H9 (cell line): ENCODE measurements around the gene HSD11B1. TPM values are rescaled to one million over a fixed set of nuclear protein-coding genes. Genes with fewer than 3 reads are reported as not detected.

Experiments
- DNase-seq: peaks from one replicate; pipeline ENCODE4 v3.0.0-alpha.2; 2017
- H2AFZ ChIP-seq: one replicate; pipeline ENCODE4 v1.6.1; 2013; ENCODE audit warnings: mild to moderate bottlenecking, low read length, control low read depth, moderate library complexity
- H2AK5ac ChIP-seq: 2 replicates; pipeline ENCODE4 v1.6.1; 2013; ENCODE audit warnings: low read length, control low read depth, mixed read lengths; ENCODE audit not compliant: insufficient read length
- H2BK120ac ChIP-seq: one replicate; pipeline ENCODE4 v1.6.1; 2013; ENCODE audit warnings: low read depth, mild to moderate bottlenecking, low read length, control low read depth, inconsistent platforms; ENCODE audit not compliant: poor library complexity, severe bottlenecking
- H2BK12ac ChIP-seq: 2 replicates; pipeline ENCODE4 v1.6.1; 2013; ENCODE audit warnings: low read length, control low read depth, mixed read lengths, low read depth; ENCODE audit not compliant: insufficient read length
- H2BK15ac ChIP-seq: 2 replicates; pipeline ENCODE4 v1.6.1; 2013; ENCODE audit warnings: low read depth, low read length, control low read depth
- H2BK20ac ChIP-seq: one replicate; pipeline ENCODE4 v1.6.1; 2013; ENCODE audit warnings: low read depth, mild to moderate bottlenecking, low read length, control low read depth, inconsistent platforms; ENCODE audit not compliant: poor library complexity, severe bottlenecking
- H2BK5ac ChIP-seq: 2 replicates; pipeline ENCODE4 v1.6.1; 2013; ENCODE audit warnings: low read length, control low read depth, mixed read lengths; ENCODE audit not compliant: insufficient read length
- H3K14ac ChIP-seq: 2 replicates; pipeline ENCODE4 v1.6.1; 2013; ENCODE audit warnings: low read length, control low read depth; ENCODE audit not compliant: insufficient read depth
- H3K18ac ChIP-seq: 2 replicates; pipeline ENCODE4 v1.6.1; 2013; ENCODE audit warnings: low read depth, mild to moderate bottlenecking, mixed read lengths, low read length, control low read depth; ENCODE audit not compliant: insufficient read length
- H3K23ac ChIP-seq: 2 replicates; pipeline ENCODE4 v1.6.1; 2013; ENCODE audit warnings: low read length, control low read depth, mixed read lengths, low read depth; ENCODE audit not compliant: insufficient read length
- H3K23me2 ChIP-seq: 2 replicates; pipeline ENCODE4 v1.6.1; 2013; ENCODE audit warnings: low read depth, mild to moderate bottlenecking, mixed read lengths, low read length, control low read depth; ENCODE audit not compliant: insufficient read length, poor library complexity, severe bottlenecking
- H3K27ac ChIP-seq: 2 replicates; pipeline ENCODE4 v1.5.1; 2013; ENCODE audit warnings: low read length, control low read depth, mixed read lengths, low read depth; ENCODE audit not compliant: insufficient read length
- H3K27me3 ChIP-seq: 2 replicates; pipeline ENCODE4 v1.6.1; 2013; ENCODE audit warnings: low read length, control low read depth, inconsistent platforms; ENCODE audit not compliant: insufficient read depth
- H3K4ac ChIP-seq: 2 replicates; pipeline ENCODE4 v1.6.1; 2013; ENCODE audit warnings: low read depth, mild to moderate bottlenecking, control low read depth, inconsistent platforms, low read length, moderate library complexity
- H3K4me1 ChIP-seq: 2 replicates; pipeline ENCODE4 v1.6.1; 2013; ENCODE audit warnings: low read length, control low read depth, inconsistent platforms; ENCODE audit not compliant: insufficient read depth
- H3K4me2 ChIP-seq: 2 replicates; pipeline ENCODE4 v1.6.1; 2013; ENCODE audit warnings: low read length, control low read depth, mixed read lengths; ENCODE audit not compliant: insufficient read length, insufficient read depth
- H3K56ac ChIP-seq: 2 replicates; pipeline ENCODE4 v1.6.1; 2013; ENCODE audit warnings: low read depth, mild to moderate bottlenecking, mixed read lengths, low read length, control low read depth; ENCODE audit not compliant: insufficient read length
- H3K79me1 ChIP-seq: 2 replicates; pipeline ENCODE4 v1.6.1; 2013; ENCODE audit warnings: low read depth, mild to moderate bottlenecking, moderate library complexity, low read length, control low read depth, inconsistent platforms; ENCODE audit not compliant: insufficient read depth, poor library complexity, severe bottlenecking
- H3K79me2 ChIP-seq: 2 replicates; pipeline ENCODE4 v1.6.1; 2013; ENCODE audit warnings: low read length, control low read depth, inconsistent platforms; ENCODE audit not compliant: insufficient read depth
- H3K9ac ChIP-seq: 2 replicates; pipeline ENCODE4 v1.6.1; 2013; ENCODE audit warnings: low read length, control low read depth, mixed read lengths; ENCODE audit not compliant: insufficient read length; ENCODE audit errors: extremely low read depth
- H3K9me3 ChIP-seq: one replicate; pipeline ENCODE4 v1.6.1; 2013; ENCODE audit warnings: low read depth, low read length, inconsistent platforms; ENCODE audit not compliant: control insufficient read depth
- H3T11ph ChIP-seq: one replicate; pipeline ENCODE4 v1.6.1; 2013; ENCODE audit warnings: mild to moderate bottlenecking, low read length, control low read depth, inconsistent platforms
- H4K20me1 ChIP-seq: one replicate; pipeline ENCODE4 v1.6.1; 2013; ENCODE audit not compliant: control insufficient read depth, insufficient read length, insufficient read depth
- H4K5ac ChIP-seq: 2 replicates; pipeline ENCODE4 v1.6.1; 2013; ENCODE audit warnings: low read depth, mild to moderate bottlenecking, mixed read lengths, low read length, control low read depth; ENCODE audit not compliant: insufficient read length
- H4K8ac ChIP-seq: replicated peaks from 2 replicates; pipeline ENCODE4 v1.6.1; 2013; ENCODE audit warnings: low read length, control low read depth, mixed read lengths, low read depth; ENCODE audit not compliant: insufficient read length
- H4K91ac ChIP-seq: 2 replicates; pipeline ENCODE4 v1.6.1; 2013; ENCODE audit warnings: low read depth, mild to moderate bottlenecking, moderate library complexity, mixed read lengths, low read length, control low read depth; ENCODE audit not compliant: insufficient read length
- H3K27ac Mint-ChIP-seq, 3 experiments: 2 replicates in 2 of 3; 3 replicates in 1 of 3; pipeline ENCODE4 v1.8.0; 2020 to 2021; ENCODE audit warnings: mixed read lengths in 3 of 3, mild to moderate bottlenecking in 1 of 3, moderate library complexity in 1 of 3
- H3K27me3 Mint-ChIP-seq: 2 replicates; pipeline ENCODE4 v1.8.0; 2021; ENCODE audit warnings: low read depth, mild to moderate bottlenecking, moderate library complexity, mixed read lengths
- H3K36me3 Mint-ChIP-seq, 3 experiments: 2 replicates in 2 of 3; 3 replicates in 1 of 3; pipeline ENCODE4 v1.8.0; 2020 to 2021; ENCODE audit warnings: low read depth in 3 of 3, mixed read lengths in 3 of 3; ENCODE audit not compliant: insufficient read depth in 1 of 3
- H3K4me1 Mint-ChIP-seq, 2 experiments: 2 replicates each; pipeline ENCODE4 v1.8.0; 2020; ENCODE audit warnings: mixed read lengths in 2 of 2
- H3K4me3 Mint-ChIP-seq, 2 experiments: 2 replicates in 1 of 2; 3 replicates in 1 of 2; pipeline ENCODE4 v1.8.0; 2020 to 2021; ENCODE audit warnings: mild to moderate bottlenecking in 2 of 2, mixed read lengths in 2 of 2, moderate library complexity in 1 of 2
- H3K9me3 Mint-ChIP-seq, 2 experiments: 2 replicates in 1 of 2; 3 replicates in 1 of 2; pipeline ENCODE4 v1.8.0; 2020; ENCODE audit warnings: mild to moderate bottlenecking in 2 of 2, mixed read lengths in 2 of 2, moderate library complexity in 1 of 2
- WGBS: extraction: QIAGEN DNeasy Blood & Tissue Kit; methylation state at CpG from one replicate; pipeline ENCODE4 v1.1.7; 2013; ENCODE audit warnings: missing lambda C conversion rate, low lambda C conversion rate, mixed read lengths; ENCODE audit not compliant: insufficient read length; ENCODE audit errors: extremely low coverage; 5-methylcytosine and 5-hydroxymethylcytosine counted together
- total RNA-seq: library from RNA; stranded (reverse); gene quantifications from 2 replicates; pipeline ENCODE4 v1.2.1, GENCODE V29; 2021
- TF ChIP-seq, protein P1 (sequence below): fragments of 200-600 bp; sonication (generic); conservative IDR thresholded peaks from 3 replicates; pipeline ENCODE4 v1.8.0; 2021; ENCODE audit warnings: antibody characterized with exemption, mild to moderate bottlenecking

HSD11B1 gene
- total RNA-seq, 1 experiment from 2014 or later = not detected

DNA sequence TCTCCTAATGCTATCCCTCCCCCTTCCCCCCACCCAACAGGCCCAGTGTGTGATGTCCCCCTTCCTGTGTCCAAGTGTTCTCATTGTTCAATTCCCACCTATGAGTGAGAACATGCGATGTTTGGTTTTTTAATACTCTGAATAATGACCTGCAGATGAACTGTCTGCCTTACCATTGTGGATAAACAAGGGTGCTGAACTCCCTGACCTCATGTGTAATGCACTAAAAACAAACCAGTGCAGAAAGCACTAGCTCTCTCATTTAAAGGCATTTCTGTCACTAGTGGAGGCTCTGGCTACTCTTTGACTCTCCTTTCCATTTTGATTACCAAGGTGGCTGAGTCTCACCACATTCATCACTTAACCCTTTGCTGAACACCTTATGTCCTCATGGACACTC, 28.1 kb downstream of the HSD11B1 start:
- no peak overlapping the region for H2AK5ac ChIP-seq
- H2BK12ac ChIP-seq = no peak overlapping the region
- no peaks in the 10 kb centered on the region for H3K4me1 Mint-ChIP-seq
- no peak overlapping the region for H3T11ph ChIP-seq
- no peak overlapping the region for H2BK5ac ChIP-seq
- no peaks in the 10 kb centered on the region for H3K36me3 Mint-ChIP-seq
- no CpG with 5 or more reads among the region's 1 CpG for WGBS
- no peaks in the 10 kb centered on the region for H3K79me2 ChIP-seq
- H2AFZ ChIP-seq = no peak overlapping the region
- no peak overlapping the region for H3K4me2 ChIP-seq
- no peaks in the 10 kb centered on the region for H4K20me1 ChIP-seq
- no peaks in the 10 kb centered on the region for H3K9me3 Mint-ChIP-seq
- TF ChIP-seq, protein P1, sequence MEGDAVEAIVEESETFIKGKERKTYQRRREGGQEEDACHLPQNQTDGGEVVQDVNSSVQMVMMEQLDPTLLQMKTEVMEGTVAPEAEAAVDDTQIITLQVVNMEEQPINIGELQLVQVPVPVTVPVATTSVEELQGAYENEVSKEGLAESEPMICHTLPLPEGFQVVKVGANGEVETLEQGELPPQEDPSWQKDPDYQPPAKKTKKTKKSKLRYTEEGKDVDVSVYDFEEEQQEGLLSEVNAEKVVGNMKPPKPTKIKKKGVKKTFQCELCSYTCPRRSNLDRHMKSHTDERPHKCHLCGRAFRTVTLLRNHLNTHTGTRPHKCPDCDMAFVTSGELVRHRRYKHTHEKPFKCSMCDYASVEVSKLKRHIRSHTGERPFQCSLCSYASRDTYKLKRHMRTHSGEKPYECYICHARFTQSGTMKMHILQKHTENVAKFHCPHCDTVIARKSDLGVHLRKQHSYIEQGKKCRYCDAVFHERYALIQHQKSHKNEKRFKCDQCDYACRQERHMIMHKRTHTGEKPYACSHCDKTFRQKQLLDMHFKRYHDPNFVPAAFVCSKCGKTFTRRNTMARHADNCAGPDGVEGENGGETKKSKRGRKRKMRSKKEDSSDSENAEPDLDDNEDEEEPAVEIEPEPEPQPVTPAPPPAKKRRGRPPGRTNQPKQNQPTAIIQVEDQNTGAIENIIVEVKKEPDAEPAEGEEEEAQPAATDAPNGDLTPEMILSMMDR = no peak
- no peak overlapping the region for H3K23ac ChIP-seq
- H3K56ac ChIP-seq = no peak overlapping the region
- H4K91ac ChIP-seq = no peak overlapping the region
- no peaks in the 10 kb centered on the region for H3K27me3 ChIP-seq
- H2BK20ac ChIP-seq = no peak overlapping the region
- H3K4me3 Mint-ChIP-seq = no peak overlapping the region
- no peak overlapping the region for H3K4ac ChIP-seq
- no peak overlapping the region for H2BK15ac ChIP-seq
- peaks cover 33% of the 10 kb centered on the region for H3K27me3 Mint-ChIP-seq
- H3K18ac ChIP-seq = no peak overlapping the region
- no peaks in the 10 kb centered on the region for H3K9me3 ChIP-seq
- H3K27ac ChIP-seq = no peak overlapping the region
- no peak overlapping the region for H4K5ac ChIP-seq
- no peaks in the 10 kb centered on the region for H3K4me1 ChIP-seq
- no peak for DNase-seq
- no peak overlapping the region for H3K27ac Mint-ChIP-seq
- no peak overlapping the region for H3K9ac ChIP-seq
- no peaks in the 10 kb centered on the region for H3K79me1 ChIP-seq
- H3K23me2 ChIP-seq = no peaks in the 10 kb centered on the region
- H2BK120ac ChIP-seq = no peak overlapping the region
- H4K8ac ChIP-seq = no peak overlapping the region
- no peak overlapping the region for H3K14ac ChIP-seq
